Heart left ventricle (tissue), 16 donors: ENCODE data around the gene ADAMTS12. TPM values are rescaled to one million over a fixed set of nuclear protein-coding genes. Genes with fewer than 3 reads are reported as not detected.
"Not testable (repeated sequence)": the region's sequence is repeated elsewhere in the genome, so short reads cannot be mapped to it uniquely, and the experiment has no call there.

ENCODE experiments used
- ATAC-seq, 4 donors: fragments of 200-7000 bp; cut with Tn5 transposase; one replicate each; pipeline ENCODE4 v1.9.1; 2020 to 2022; ENCODE audit warnings: moderate library complexity in 4 of 4, mild to moderate bottlenecking in 3 of 4, moderate number of reproducible peaks in 1 of 4
- DNase-seq, 5 donors: peaks; one replicate each; pipeline ENCODE4 v3.0.0-alpha.2; 2020
- H3K27ac ChIP-seq, 12 donors: fragments of 200-600 bp; sonication (generic) in 4 of 12; one replicate each; pipeline versions ENCODE4 v1.5.0 to v1.8.0; 2016 to 2022; ENCODE audit warnings: mild to moderate bottlenecking in 2 of 12
- H3K27me3 ChIP-seq, 9 donors: fragments of 200-600 bp; sonication (generic) in 2 of 9; one replicate each; pipeline versions ENCODE4 v1.5.1 to v1.8.0; 2016 to 2022; ENCODE audit warnings: mild to moderate bottlenecking in 3 of 9
- H3K36me3 ChIP-seq, 9 donors: fragments of 200-600 bp; sonication (generic) in 2 of 9; one replicate each; pipeline versions ENCODE4 v1.5.0 to v1.8.0; 2018 to 2022; ENCODE audit warnings: mild to moderate bottlenecking in 2 of 9
- H3K4me1 ChIP-seq, 12 donors: fragments of 200-600 bp; sonication (generic) in 4 of 12; one replicate each; pipeline versions ENCODE4 v1.5.0 to v1.8.0; 2016 to 2022; ENCODE audit warnings: mild to moderate bottlenecking in 3 of 12
- H3K4me3 ChIP-seq, 12 donors: fragments of 200-600 bp; sonication (generic) in 4 of 12; one replicate each; pipeline versions ENCODE4 v1.5.0 to v1.8.0; 2017 to 2022; ENCODE audit warnings: mild to moderate bottlenecking in 9 of 12, moderate library complexity in 4 of 12
- H3K9me3 ChIP-seq, 12 donors: fragments of 200-600 bp; sonication (generic) in 4 of 12; one replicate each; pipeline versions ENCODE4 v1.5.0 to v1.8.0; 2016 to 2022; ENCODE audit warnings: mild to moderate bottlenecking in 1 of 12
- POLR2A ChIP-seq, 2 donors: fragments of 450-650 bp; IDR thresholded peaks; one replicate each; pipeline ENCODE4 v1.6.1; 2017; ENCODE audit warnings: antibody characterized with exemption in 2 of 2, mild to moderate bottlenecking in 2 of 2, moderate library complexity in 2 of 2
- WGBS, 4 donors: extraction: QIAGEN DNeasy Blood & Tissue Kit in 2 of 4; methylation state at CpG; one replicate each; pipeline versions ENCODE4 v1.1.5 to v1.1.7; 2013 to 2018; 5-methylcytosine and 5-hydroxymethylcytosine counted together
- intact Hi-C, 10 donors: fragments of 100-400 bp; cut with DNase I; formaldehyde crosslinking; loops; one replicate each; pipeline versions ENCODE4 v1.11.1 to v1.14.2; 2022
- polyA plus RNA-seq, 2 donors: library from polyadenylated mRNA; stranded (reverse); fragments of 200-250 nt; gene quantifications; one replicate each; pipeline ENCODE4 v1.2.3, GENCODE V29; 2013
- total RNA-seq, 9 donors: library from RNA; depleted of rRNA in 2 of 9; stranded (reverse); fragments of >200 nt in 2 of 9; fragmentation: NEBNext Ultra II Directional in 3 of 9; extraction: Animal tissue kit (Norgen Biotek cat#: 25700) in 3 of 9; gene quantifications; one replicate each; pipeline versions ENCODE4 v1.1.0 to v1.2.4, GENCODE V29; 2016 to 2023
- TF ChIP-seq, protein P1 (sequence below), 12 donors: fragments of 200-600 bp; sonication (generic) in 4 of 12; IDR thresholded peaks; one replicate each; pipeline versions ENCODE4 v1.5.0 to v1.8.0; 2018 to 2022; ENCODE audit warnings: antibody characterized with exemption in 12 of 12, mild to moderate bottlenecking in 5 of 12
- donor health status: ischemic (EF 13 %, LVEDD 7.1; RV severe dilation, severe dysfunction).
- donor health status: healthy with polysubstance abuse.
- donor health status: DM: no; HTN: yes; CAD: no.
- donor health status: DM: no; HTN: no; CAD: no.
- donor health status: ischemic (EF 25% LVEDD 6.9; RV normal size, moderate dysfunction).
- donor health status: ischemic (EF 25% LVEDD 5.7; RV mildly dilated, moderate dysfunction).
- donor health status: healthy.
- donor health status: DM: yes; HTN: yes; CAD: no.
- donor health status: ischemic (EF 35%, LVEDD 5.7; RV mildly dilated, moderate dysfunction).
- donor health status: nonischemic (EF 11% LVEDD 7.7; RV severe dilation, severe dysfunction).
- donor health status: DM: yes; HTN: yes; CAD: no.
- donor health status: PGD.
- donor health status: ischemic (EF 29% LVEDD 5.4; RV normal size, mild dysfunction).
- donor health status: nonischemic (EF 23%, LVEDD 6.1; RV moderate dilation, normal function).

ADAMTS12 gene
- total and polyA plus RNA-seq, 11 donors = 0.72 to 4.7 (median 1.7) TPM

DNA sequence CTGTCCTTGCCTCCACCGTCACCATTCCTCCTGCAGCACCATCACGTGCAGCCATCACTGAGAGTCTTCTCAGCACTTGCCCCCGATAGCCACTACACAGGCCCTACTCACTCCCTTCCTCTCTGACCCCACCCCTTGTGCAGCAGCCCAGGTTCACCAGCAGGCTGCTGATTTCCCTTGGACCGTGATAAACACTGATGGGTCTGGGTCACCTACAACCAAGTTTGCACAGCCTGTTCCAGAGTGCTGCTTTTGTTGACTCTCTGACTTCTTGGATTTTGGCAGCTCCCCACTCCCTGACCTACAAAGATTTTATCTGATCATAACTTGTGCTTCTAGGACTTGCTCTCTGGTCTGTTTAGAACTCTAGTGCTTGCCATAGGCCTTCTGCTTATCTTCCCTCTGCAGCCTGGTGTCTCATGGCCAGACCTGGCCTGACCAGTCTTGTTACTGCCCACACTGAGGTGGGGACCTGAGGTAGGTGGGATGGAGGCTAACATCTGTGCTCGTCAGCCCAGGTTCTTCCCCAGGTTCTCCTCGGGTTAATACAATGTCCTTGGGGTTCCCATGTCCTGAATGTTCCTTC lies 341.7 kb downstream of the ADAMTS12 start:
- 87 to 94% (median 90%) methylated on average over 6 of the region's 6 CpGs for WGBS, 4 donors
- Histone ChIP-seq H3K4me3 (no peak overlapping the region), H3K9me3 (peaks cover 0 to 8% (median 0%) of the 10 kb centered on the region in 12 donors), H3K27me3 (no peaks in the 10 kb centered on the region), H3K4me1 (no peaks in the 10 kb centered on the region), H3K36me3 (no peaks in the 10 kb centered on the region), H3K27ac (no peak overlapping the region)
- DNase-seq = no peak
- no peak for ATAC-seq
- intact Hi-C loops = no loop called here
- TF ChIP-seq, protein P1, sequence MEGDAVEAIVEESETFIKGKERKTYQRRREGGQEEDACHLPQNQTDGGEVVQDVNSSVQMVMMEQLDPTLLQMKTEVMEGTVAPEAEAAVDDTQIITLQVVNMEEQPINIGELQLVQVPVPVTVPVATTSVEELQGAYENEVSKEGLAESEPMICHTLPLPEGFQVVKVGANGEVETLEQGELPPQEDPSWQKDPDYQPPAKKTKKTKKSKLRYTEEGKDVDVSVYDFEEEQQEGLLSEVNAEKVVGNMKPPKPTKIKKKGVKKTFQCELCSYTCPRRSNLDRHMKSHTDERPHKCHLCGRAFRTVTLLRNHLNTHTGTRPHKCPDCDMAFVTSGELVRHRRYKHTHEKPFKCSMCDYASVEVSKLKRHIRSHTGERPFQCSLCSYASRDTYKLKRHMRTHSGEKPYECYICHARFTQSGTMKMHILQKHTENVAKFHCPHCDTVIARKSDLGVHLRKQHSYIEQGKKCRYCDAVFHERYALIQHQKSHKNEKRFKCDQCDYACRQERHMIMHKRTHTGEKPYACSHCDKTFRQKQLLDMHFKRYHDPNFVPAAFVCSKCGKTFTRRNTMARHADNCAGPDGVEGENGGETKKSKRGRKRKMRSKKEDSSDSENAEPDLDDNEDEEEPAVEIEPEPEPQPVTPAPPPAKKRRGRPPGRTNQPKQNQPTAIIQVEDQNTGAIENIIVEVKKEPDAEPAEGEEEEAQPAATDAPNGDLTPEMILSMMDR (IDR thresholded peaks at IDR 0.05) = no peak
- no peak for TF ChIP-seq POLR2A (IDR thresholded peaks at IDR 0.05)

DNA sequence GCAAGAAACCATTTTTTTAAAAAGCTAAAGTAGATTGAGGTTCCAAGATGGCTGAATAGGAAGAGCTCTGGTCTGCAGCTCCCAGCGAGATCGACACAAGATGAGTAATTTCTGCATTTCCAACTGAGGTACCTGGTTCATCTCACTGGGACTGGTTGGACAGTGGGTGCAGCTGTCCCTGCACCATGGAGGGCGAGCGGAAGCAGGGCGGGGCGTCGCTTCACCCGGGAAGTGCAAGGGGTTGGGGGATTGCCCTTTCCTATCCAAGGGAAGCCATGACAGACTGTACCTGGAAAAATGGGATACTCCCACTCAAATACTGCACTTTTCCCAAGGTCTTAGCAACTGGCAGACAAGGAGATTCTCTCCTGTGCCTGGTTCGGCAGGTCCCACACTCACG lies 352.0 kb downstream of the ADAMTS12 start:
- ATAC-seq, intact Hi-C loops, H3K27ac ChIP-seq, H3K4me3 ChIP-seq, H3K36me3 ChIP-seq, DNase-seq, H3K27me3 ChIP-seq, H3K9me3 ChIP-seq, H3K4me1 ChIP-seq: not testable (repeated sequence)
- WGBS, 4 donors = 89 to 97% (median 94%) methylated on average over 8 to 10 of the region's 10 CpGs

DNA sequence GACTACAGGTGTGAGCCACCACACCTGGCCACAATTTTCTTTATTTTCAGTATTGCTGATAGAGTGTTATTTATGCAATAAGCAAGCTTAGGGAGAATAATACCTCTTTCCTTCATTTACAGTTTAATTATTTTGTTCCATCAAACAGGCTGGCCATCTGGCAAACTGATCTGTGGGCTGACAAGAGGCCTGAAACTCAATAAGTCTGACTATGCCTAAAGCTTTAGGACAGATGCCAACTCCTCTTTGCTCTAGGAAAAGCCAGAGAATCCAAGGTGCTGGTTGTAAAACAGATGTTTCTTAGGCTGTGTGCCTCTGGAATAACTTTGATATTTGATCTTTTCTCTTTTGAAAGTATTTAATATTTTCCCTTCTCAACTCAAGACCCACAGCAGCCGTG lies 352.6 kb downstream of the ADAMTS12 start:
- no peaks in the 10 kb centered on the region for H3K36me3 ChIP-seq
- WGBS, 4 donors = 92 to 96% (median 94%) methylated on average over 1 of the region's 1 CpG
- H3K9me3 ChIP-seq = peaks cover 0 to 2% (median 0%) of the 10 kb centered on the region in 12 donors
- no peak overlapping the region for H3K4me3 ChIP-seq
- TF ChIP-seq, protein P1 (IDR thresholded peaks at IDR 0.05) = no peak
- TF ChIP-seq POLR2A (IDR thresholded peaks at IDR 0.05) = no peak
- H3K27ac ChIP-seq = no peak overlapping the region
- peaks cover 0 to 9% (median 0%) of the 10 kb centered on the region in 12 donors for H3K4me1 ChIP-seq
- no peaks in the 10 kb centered on the region for H3K27me3 ChIP-seq
- DNase-seq (no peak), ATAC-seq (no peak)
- intact Hi-C loops = no loop called here

DNA sequence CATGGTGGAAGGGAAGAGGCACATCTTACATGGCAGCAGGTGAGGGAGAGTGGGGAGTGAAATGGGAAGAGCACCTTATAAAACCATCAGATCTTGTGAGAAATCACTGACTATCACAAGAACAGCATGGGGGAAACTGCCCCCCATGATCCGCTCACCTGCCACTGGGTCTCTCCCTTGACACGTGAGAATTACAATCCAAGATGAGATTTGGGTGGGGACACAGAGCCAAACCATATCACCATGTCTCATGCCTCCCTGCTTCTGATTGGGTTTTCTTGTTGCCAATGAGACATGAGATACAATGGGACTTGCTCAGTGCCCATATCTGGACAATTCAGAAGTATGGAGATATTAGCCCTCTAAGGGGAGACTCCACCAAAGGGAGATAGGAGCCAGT lies 353.6 kb downstream of the ADAMTS12 start:
- Histone ChIP-seq H3K9me3 (no peaks in the 10 kb centered on the region), H3K36me3 (no peaks in the 10 kb centered on the region), H3K4me3 (no peak overlapping the region), H3K4me1 (peaks cover 0 to 9% (median 0%) of the 10 kb centered on the region in 12 donors), H3K27ac (no peak overlapping the region), H3K27me3 (no peaks in the 10 kb centered on the region)
- no peak for ATAC-seq
- 74 to 99% (median 93%) methylated on average over 2 of the region's 2 CpGs for WGBS, 4 donors
- intact Hi-C loops = no loop called here
- no peak for DNase-seq
- no peak for TF ChIP-seq POLR2A (IDR thresholded peaks at IDR 0.05)
- TF ChIP-seq, protein P1 (IDR thresholded peaks at IDR 0.05) = no peak

DNA sequence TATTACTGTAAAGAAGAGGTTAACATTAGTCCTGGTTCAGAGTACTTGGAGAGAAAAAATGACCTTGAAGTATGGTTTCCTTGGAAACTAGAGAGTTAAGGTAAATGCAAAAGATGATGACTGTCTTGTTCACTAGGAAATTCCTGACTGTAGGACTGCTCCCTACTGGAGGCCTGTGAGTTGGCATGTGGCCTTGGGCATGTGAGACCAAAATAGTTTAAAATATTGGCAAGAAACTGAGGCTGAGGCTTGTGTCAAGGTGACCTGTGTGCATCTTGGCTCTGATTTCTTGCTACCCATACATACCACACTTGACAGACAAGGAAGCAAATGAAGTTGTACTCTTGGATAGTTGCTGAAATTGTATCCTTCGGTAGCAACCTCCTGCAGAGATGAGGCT lies 354.6 kb downstream of the ADAMTS12 start:
- no peaks in the 10 kb centered on the region for H3K9me3 ChIP-seq
- no peak for DNase-seq
- intact Hi-C loops = no loop called here
- H3K36me3 ChIP-seq = no peaks in the 10 kb centered on the region
- ATAC-seq = peak in 3 of 4 donors; percentile 45 to 83 (median 69)
- peaks cover 0 to 9% (median 0%) of the 10 kb centered on the region in 12 donors for H3K4me1 ChIP-seq
- H3K27me3 ChIP-seq = no peaks in the 10 kb centered on the region
- 55 to 77% (median 67%) methylated on average over 1 of the region's 1 CpG for WGBS, 4 donors
- H3K27ac ChIP-seq = no peak overlapping the region
- TF ChIP-seq, protein P1 (IDR thresholded peaks at IDR 0.05) = no peak
- TF ChIP-seq POLR2A (IDR thresholded peaks at IDR 0.05) = no peak
- H3K4me3 ChIP-seq = no peak overlapping the region
